ENCODE measurements around the gene LDLRAD3.

- TF ChIP-seq CTCF (IDR thresholded peaks at IDR 0.05) (no peak), EZH2 (IDR thresholded peaks at IDR 0.05) (no peak)
Measured at GRCh38 chr11:35951680-35952079, 7.8 kb downstream of the LDLRAD3 start.
